Activated naive CD8-positive, alpha-beta T cell treated with anti-CD3 and anti-CD28 coated beads, Interleukin-2, amount 50 U/mL, for 16 hours (primary cell): Measurements from ENCODE around the gene RUNX2.

Experiments used
- DNase-seq: peaks from one replicate; pipeline ENCODE4 v3.0.0-alpha.2; 2020; ENCODE audit warnings: low read depth, low spot score

RUNX2 gene

DNA sequence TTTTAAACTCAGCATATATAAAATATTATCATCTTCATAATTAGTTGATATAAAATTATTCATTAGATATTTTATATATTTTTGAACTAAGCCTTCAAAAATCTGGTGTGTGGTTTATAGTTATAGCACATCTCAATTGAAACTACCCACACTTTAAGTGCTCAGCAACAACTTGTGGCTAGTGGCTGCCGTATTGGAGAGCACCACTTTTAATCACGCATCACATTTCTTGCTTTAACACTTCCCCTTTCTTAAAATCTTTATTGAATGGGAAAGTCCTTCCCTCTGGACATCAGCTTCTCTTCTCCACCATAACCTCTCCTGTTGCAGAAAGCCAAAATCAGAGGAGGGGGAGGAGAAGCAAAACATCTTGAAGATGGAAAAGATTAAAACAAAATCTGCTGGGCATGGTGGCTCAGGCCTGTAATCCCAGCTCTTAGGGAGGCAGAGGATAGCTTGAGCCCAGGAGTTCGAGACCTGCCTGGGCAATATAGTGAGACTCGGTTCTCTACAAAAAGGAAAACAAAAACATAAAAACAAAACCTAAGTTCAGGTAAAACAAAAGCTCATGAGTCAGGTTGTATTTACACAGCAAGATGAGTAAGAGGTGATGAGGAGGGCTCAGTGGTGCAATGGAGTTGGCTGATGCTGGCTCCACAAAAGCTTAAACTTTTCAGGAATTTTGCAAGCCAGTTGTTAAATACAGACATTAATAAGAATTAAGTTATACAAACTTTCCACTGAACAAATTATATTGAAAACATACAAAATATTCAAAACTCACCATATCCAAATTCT is 286.6 kb downstream of the RUNX2 start:
- no peak for DNase-seq

DNA sequence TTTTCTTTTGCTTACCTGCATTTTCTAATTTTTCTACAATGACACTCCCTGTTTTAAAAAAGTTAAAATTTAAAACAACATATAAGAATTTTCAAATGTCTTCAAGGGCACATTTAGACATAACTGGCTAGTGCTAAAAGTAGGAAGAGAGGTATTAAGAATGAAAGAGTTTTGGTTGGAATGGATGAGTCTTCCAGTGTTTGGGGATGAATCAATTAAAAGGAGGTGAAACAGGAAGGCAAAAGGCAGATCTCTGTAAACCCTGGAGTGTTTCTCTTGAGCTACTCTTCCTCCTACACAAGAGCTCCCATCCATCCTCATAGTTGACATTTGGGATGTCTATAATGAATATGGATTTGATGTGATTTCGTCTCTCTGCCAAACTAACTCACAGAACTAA is 288.1 kb downstream of the RUNX2 start:
- no peak for DNase-seq

- no peak for DNase-seq
Observed at GRCh38 chr6:45617441-45617840, 289.3 kb downstream of the RUNX2 start.

GRCh38 chr6:45618259-45618658 is 290.1 kb downstream of the RUNX2 start:
- DNase-seq: no peak

DNA sequence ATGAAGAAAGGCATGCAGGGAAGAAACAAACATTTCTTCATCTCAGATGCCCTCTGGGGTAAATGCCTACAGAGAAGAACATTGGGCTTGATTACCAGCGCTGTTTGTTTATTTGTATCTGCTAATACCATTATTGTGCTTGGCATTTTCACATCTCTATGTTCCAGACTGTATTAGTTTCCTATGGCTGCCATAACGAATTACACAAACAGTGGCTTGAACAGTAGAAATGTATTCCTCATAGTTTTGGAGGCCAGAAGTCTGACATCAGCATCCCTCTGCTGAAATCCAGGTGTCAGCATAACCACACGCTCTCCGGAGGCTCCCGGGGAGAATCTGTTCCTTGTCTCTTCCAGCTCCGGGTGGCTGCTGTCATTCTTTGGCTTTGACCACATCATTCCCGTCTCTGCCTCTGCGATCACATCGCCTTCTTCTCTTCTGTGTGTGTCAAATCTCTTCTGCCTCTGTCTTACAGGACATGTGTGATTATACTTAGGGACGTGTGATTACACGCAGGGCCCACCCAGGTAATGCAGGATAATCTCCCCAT is 291.2 kb downstream of the RUNX2 start:
- DNase-seq: no peak

DNA sequence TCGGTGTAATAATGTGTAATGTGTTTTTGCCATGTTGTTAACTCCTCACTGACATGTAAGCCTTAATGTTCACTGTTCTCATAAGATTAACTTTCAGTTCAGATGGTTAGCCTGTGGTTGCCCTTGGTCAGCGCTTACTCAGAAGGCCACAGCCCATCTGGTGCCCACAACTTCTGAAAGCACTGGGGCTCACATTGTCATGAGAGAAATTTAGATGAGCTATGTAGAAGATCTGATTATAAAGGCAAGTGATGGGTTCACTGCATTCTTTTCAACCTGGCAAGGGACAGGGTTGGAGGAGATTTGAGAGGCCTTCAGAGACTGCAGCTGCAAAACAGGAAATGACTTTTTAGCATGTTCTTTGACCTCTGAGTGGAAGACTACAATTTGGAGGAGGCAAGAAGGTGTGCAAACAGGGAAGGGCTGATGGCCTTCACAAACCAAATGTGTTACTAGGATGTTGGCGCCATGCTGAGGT is 291.9 kb downstream of the RUNX2 start:
- DNase-seq: no peak

DNA sequence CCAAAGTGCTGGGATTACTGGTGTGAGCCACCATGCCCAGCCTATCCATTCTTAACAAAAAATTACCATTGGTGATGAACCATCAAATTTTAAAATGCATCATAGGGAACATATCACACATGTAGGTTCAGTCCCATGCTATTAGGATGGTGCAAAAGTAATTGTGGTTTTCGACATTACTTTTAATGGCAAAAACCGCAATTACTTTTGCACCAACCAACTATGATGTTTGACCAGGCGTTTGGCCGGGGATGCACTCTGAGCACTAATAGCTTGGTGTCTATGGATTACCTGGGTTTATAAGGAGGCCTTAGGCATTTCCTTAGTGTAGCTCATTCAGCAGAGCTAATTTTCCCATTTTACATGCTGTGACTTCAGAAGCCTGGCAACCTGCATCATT is 296.1 kb downstream of the RUNX2 start:
- DNase-seq: no peak

DNA sequence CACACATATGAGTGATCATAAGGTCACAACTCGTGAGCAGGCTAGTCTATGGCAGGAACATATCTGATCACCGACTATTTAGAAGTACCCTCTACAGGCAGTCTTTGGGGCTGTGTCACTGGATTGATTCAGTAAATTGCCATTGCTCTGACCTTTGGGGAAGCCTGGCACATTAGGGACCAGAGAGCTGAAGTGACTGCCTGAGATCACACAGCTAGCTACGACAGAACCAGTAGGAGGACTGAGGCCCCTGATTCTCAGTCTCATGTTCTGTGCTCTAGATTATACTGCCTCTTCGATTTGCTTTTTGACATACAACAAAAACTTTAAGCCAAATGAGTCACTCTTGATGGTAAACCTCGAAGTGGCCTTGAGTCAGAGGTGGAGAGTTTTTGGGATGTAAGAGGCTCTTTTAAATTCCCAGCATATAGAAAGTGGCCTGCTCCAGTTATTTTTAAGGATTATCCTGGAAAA is 297.1 kb downstream of the RUNX2 start:
- no peak for DNase-seq

- no peak for DNase-seq
Observed at GRCh38 chr6:45626087-45626891, 298.2 kb downstream of the RUNX2 start.

GRCh38 chr6:45630314-45630713 is 302.2 kb downstream of the RUNX2 start:
- no peak for DNase-seq

DNA sequence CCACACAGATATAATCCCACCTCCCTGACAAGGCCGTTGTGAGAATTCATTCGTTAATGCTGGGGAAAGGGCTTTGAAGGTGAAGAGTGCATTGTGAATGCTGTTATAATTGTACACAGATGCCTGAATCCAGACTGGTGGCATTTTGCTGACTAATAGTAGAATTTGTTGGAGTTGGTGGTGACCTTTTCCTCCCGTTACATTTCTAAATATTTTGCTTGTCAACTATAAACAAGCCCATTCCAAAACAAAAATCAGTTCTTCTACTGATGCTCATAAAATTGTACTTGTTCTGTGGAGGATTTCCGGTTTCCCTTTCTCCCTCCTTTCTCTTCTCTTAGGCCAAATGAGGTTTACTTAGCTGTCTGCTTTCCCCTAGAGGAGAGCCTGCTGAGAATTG is 302.7 kb downstream of the RUNX2 start:
- no peak for DNase-seq

DNA sequence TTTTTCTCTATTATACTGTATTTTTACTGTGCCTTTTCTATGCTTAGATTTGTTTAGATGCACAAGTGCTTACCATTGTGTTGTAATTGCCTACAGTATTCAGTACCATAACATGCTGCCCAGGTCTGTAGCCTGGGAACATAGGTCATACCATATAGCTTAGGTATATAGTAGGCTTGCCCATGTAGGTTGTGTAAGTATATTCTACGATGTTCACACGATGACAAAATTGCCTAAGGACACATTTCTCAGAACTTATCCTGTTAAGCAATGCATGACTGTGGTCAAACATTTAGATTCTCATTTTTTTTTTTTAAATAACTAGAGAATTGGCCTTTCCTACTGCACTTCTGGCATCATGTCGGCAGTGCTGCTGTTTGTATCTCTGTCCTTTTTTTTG is 303.3 kb downstream of the RUNX2 start:
- DNase-seq: no peak

DNA sequence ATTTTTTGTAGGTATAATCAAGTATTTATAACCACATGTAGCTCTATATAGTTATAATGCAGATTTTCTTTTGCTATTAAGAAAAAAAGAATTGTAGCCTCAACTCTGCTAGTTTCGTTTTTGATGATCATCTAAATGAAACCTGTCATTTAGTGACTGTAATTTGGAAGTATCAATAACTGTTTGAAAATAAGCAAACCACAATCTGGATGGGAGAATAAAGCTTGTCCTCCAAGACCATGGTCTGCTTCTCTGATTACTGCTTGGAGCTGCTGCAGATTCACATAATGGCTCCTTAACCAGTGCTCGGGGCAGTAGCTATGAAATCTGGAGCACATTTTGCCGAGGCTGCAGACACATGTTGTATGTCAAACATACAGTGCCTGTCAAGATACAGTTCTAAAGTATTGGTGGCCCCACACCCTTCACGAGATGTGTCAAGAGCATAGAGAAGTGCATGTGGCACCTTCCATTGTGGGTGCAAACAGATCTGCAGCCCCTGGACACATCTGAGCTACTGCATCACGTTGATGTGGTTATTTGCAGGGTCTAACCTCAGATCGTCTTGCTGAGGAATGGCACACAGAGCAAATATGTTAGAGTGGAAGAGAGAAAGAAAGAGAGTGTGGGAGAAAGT is 305.3 kb downstream of the RUNX2 start:
- no peak for DNase-seq

GRCh38 chr6:45634231-45634630 is 306.1 kb downstream of the RUNX2 start:
- DNase-seq: no peak

GRCh38 chr6:45635284-45635867 is 307.2 kb downstream of the RUNX2 start:
- DNase-seq: no peak

DNA sequence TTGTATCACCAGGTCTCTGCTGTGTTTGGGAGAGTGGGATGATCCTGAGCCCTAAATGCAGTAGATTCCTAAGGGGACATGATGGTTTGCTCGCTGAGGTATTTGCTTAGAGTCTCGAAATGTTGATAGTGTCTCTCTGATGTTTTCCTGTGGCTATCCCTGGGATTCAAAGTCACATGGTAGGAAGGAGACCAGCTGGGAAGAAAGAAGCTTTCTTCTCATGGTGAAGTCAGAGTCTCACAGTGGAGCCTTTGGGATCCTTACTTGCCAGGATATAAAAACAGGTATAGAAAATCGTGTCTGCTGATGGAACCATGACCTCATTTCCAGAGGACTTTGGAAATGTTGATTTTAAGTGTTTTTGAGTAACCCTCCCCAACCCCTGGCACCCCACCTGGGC is 308.9 kb downstream of the RUNX2 start:
- DNase-seq: no peak

GRCh38 chr6:45637611-45638257 is 309.6 kb downstream of the RUNX2 start:
- DNase-seq: no peak

GRCh38 chr6:45640081-45640491 is 312.0 kb downstream of the RUNX2 start:
- DNase-seq: no peak

DNA sequence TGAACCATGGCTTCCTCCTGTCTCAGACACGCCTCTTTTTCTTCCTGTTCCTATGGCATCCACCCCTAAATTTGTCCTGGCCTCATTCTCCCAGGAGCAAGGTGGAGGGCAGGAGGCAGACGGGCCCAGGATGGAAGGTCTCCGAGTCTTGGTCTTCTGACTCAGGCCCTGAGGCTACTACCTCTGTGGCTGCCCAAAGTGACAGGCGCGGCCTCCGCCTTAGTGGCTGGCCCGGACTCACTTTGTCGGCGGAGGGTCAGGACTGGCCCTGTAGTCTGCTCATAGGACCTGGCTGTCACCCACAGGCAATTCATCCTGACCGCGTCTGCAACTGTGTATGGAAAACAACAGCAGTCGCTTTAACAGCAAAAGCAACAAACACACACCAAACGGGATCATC is 312.7 kb downstream of the RUNX2 start:
- no peak for DNase-seq

GRCh38 chr6:45642331-45643125 is 314.4 kb downstream of the RUNX2 start:
- DNase-seq: no peak
